ENCODE results near the gene SLC6A6.

SLC6A6 gene

DNA sequence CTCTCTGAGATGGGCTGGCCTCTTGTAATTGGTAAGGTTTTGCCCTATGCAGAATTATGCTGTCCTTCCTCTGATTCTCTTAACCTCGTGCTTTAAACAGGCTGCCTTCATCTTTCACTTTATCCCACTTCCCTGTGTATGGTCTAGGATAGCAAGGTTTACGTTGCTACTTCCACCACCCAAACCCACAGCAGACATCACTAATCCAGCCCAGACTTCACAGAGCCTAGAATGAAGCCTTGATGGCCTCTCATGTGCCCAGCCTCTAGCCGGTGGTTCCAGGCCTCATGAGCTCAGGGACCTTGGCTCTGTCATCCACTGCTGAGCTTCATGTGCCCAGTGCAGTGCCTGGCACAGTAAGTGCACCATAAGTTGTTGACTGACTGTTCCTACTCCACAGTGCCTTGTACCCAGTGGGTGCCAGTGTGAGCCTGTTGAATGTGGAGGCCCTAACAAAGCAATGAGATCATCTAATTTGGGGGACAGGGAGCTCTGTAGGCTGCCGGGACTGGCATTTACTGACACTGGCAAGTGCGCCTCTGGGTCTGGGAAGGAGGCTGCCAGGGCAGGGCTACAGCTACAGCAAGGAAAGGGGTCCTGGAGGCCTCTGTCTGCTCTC lies 12.5 kb downstream of the SLC6A6 start:
- Histone ChIP-seq H3K36me3 (peaks cover 10% of the 10 kb centered on the region), H3K4me3 (ENCODE audit: low read depth, low read length) (no peak overlapping the region), H3K27me3 (no peaks in the 10 kb centered on the region), H3K4me1 (peaks cover 8% of the 10 kb centered on the region), H3K9me3 (no peaks in the 10 kb centered on the region)
- no peak for TF ChIP-seq CTCF (IDR thresholded peaks at IDR 0.05; ENCODE audit: low read depth, low read length)
- no peak for DNase-seq

DNA sequence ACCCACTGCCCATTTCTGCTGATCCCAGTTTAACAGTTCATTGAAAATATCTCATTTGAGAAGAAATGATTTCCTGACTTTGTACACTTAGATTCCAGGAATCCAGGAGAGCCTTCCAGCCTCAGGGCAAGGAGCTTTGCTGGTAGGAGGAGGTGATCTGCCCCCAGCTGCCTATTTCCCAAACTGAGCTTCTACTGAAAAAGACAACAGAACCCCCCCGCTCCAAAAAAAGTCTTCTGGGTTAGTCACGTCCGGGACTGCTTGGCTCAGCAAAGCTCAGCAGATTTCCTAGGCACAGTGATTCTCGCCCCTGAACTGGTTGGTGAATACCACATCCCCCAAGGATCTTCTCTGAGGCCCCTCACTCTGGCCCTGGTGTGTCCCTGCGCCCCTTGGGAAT lies 13.1 kb downstream of the SLC6A6 start:
- H3K36me3 ChIP-seq: peaks cover 10% of the 10 kb centered on the region
- peaks cover 8% of the 10 kb centered on the region for H3K4me1 ChIP-seq
- no peaks in the 10 kb centered on the region for H3K27me3 ChIP-seq
- TF ChIP-seq CTCF (IDR thresholded peaks at IDR 0.05; ENCODE audit: low read depth, low read length): no peak
- no peak for DNase-seq
- no peak overlapping the region for H3K4me3 ChIP-seq (ENCODE audit: low read depth, low read length)
- no peaks in the 10 kb centered on the region for H3K9me3 ChIP-seq

GRCh38 chr3:14416453-14416852 lies 14.0 kb downstream of the SLC6A6 start:
- no peaks in the 10 kb centered on the region for H3K9me3 ChIP-seq
- no peak for DNase-seq
- H3K36me3 ChIP-seq: peaks cover 10% of the 10 kb centered on the region
- TF ChIP-seq CTCF (IDR thresholded peaks at IDR 0.05; ENCODE audit: low read depth, low read length): no peak
- H3K27me3 ChIP-seq: no peaks in the 10 kb centered on the region
- H3K4me1 ChIP-seq: peaks cover 8% of the 10 kb centered on the region
- no peak overlapping the region for H3K4me3 ChIP-seq (ENCODE audit: low read depth, low read length)

GRCh38 chr3:14418296-14419250 lies 16.2 kb downstream of the SLC6A6 start:
- Histone ChIP-seq H3K9me3 (no peaks in the 10 kb centered on the region), H3K4me1 (no peaks in the 10 kb centered on the region), H3K4me3 (ENCODE audit: low read depth, low read length) (no peak overlapping the region), H3K36me3 (peaks cover 10% of the 10 kb centered on the region), H3K27me3 (no peaks in the 10 kb centered on the region)
- TF ChIP-seq CTCF (IDR thresholded peaks at IDR 0.05; ENCODE audit: low read depth, low read length): no peak
- no peak for DNase-seq

- TF ChIP-seq CTCF (IDR thresholded peaks at IDR 0.05; ENCODE audit: low read depth, low read length): no peak
- no peak overlapping the region for H3K4me3 ChIP-seq (ENCODE audit: low read depth, low read length)
- peaks cover 4% of the 10 kb centered on the region; the same call in 1 of the 2 replicates for H3K36me3 ChIP-seq
- no peaks in the 10 kb centered on the region for H3K9me3 ChIP-seq
- no peak for DNase-seq
- no peaks in the 10 kb centered on the region for H3K4me1 ChIP-seq
- no peaks in the 10 kb centered on the region for H3K27me3 ChIP-seq
These were observed 19.9 kb downstream of the SLC6A6 start for GRCh38 chr3:14422016-14422963.

Data from BE2C (cell line).